HG03039 (cell line): Measurements from ENCODE around the gene EFCAB9.
"Not testable (repeated sequence)": the region's sequence is repeated elsewhere in the genome, so short reads cannot be mapped to it uniquely, and the experiment has no call there.

Experiments used
- ATAC-seq: cut with Tn5 transposase; IDR thresholded peaks from one replicate; pipeline ENCODE4 v1.9.1; 2021; ENCODE audit warnings: mild to moderate bottlenecking, moderate library complexity; ENCODE audit not compliant: unreplicated experiment

EFCAB9 gene

GRCh38 chr5:172193872-172194271 lies at the start of gene EFCAB9:
EFCAB9 (plus strand) TSS chr5:172194172; CDS start chr5:172194173, 1 bp downstream.
- no peak for ATAC-seq

GRCh38 chr5:172144291-172144815 lies 49.6 kb upstream of the EFCAB9 start:
- ATAC-seq = no peak

GRCh38 chr5:172144931-172145869 lies 48.8 kb upstream of the EFCAB9 start:
- ATAC-seq = no peak

GRCh38 chr5:172145870-172146747 lies 47.9 kb upstream of the EFCAB9 start:
- no peak for ATAC-seq

- no peak for ATAC-seq
These were observed 47.3 kb upstream of the EFCAB9 start for GRCh38 chr5:172146748-172147092.

DNA sequence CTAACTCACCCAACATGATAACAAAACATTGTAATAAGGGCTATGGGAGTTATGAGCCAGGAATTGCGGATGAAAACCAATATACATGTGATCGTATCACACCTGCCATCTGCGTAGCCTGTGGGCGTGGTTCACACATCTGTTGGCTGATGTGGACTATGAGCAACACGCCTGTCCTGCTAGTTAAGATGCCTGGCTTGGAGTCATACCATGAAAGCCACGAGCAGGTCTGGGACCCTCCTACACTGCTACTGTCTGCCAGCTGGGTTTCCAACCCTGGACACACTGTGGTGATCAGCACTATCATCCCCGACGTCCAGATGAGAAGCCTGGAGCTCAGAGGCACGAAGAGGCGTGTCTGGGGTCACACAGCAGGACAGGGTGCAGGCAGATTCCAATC lies 46.1 kb upstream of the EFCAB9 start:
- no peak for ATAC-seq

- ATAC-seq = no peak
These were observed 45.6 kb upstream of the EFCAB9 start for GRCh38 chr5:172148381-172148780.

DNA sequence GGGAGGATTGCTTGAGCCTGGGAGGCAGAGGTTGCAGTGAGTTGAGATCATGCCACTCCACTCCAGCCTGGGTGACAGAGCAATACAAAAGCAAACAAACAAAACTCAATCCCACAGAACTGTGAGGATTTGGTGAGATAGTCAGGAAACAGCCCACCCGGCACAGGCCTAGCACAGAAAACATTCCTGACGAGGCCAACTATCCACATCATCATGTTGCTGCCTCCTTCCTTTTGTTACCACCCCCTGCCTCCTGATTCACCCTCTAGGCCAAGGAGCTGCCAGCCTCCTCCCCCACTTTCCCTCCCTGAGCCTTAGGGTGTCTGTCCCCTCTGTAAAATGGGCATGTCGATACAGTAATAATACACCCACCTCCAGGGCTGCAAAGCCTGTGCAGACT lies 44.9 kb upstream of the EFCAB9 start:
- no peak for ATAC-seq

- ATAC-seq = not testable (repeated sequence)
These were observed 44.5 kb upstream of the EFCAB9 start for GRCh38 chr5:172149481-172149880.

DNA sequence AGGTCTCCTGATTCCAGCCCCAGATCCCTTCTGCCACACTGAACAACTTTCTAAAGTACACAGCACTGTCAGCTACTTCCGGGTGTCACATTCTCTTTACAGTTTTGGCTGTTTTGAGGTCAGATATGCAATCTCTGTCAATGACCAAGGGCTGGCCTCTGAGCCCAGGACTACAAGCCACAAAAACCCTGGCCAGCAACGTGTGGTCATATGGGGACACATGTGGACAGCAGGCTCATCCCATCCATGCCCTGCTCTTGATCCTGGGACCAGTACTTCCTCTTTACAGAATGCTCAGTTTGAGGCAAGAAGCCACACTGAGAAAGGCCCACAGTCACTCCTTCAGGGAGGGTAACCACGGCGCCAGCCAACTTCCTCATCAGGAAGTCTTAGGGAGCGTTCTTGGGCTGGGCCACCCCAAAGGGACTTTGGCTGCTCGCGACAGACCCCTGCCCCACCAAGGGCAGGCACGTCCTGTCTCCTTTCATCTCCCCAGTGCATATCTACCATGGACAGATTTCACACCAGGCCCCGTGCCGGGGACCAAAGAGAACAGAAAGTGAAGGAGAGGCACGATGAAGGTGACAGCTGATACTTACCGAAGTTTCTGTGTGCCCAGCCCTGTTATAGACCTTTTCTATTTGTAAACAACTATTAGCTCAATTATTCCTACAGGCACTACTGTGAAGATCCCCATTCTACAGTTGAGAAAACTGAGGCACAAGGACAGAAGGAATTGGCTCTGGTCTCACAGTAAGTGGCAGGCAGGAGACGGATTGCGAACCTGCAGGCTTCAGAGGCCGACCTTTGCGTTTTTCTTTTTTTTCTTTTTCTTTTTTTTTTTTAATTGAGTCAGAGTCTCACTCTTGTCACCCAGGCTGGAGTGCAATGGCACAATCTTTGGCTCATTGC lies 43.2 kb upstream of the EFCAB9 start:
- ATAC-seq = peak; percentile 54

- ATAC-seq = no peak
These were observed 42.2 kb upstream of the EFCAB9 start for GRCh38 chr5:172151661-172152210.

DNA sequence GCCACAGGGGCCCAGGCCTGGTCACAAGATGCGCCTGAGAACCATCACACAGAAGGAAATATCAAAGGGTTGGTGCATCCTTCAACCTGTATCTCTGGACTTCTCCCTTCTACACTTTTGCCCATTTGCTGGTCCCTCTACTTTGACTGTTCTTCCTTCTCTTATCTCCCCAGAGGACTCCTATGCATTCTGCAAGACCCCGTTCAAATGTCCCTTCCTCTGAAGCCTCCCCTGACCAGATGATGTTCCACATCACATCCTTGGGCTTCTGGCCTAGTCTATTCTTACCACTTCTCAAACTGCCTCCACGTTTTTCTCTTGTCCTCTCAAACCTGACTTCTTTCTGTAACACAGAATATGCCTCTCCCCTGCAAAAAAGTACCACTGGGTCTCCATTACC lies 40.3 kb upstream of the EFCAB9 start:
- no peak for ATAC-seq

GRCh38 chr5:172155101-172155500 lies 38.9 kb upstream of the EFCAB9 start:
- ATAC-seq = not testable (repeated sequence)

- ATAC-seq = no peak
These were observed 37.4 kb upstream of the EFCAB9 start for GRCh38 chr5:172156541-172156994.

GRCh38 chr5:172159016-172159415 lies 35.0 kb upstream of the EFCAB9 start:
- no peak for ATAC-seq

- ATAC-seq = no peak
These were observed 33.5 kb upstream of the EFCAB9 start for GRCh38 chr5:172160506-172160905.

- ATAC-seq = no peak
These were observed 31.5 kb upstream of the EFCAB9 start for GRCh38 chr5:172162323-172162986.

DNA sequence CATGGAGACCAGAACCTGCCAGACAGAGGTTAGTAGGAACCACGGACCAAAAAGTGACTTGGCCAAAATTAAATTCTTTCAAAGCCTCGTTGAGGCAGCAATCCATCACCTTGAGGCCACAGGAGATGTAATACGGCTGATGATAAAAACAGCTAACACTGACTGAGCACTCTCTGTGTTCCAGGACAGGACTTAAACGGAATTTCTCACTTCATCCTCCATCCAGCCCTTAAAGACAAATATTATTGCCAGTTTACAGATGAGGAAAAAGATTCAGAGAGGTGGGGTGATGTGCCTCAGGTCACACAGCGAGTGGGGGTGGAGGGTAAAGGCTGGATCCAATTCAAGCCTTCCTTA lies 31.0 kb upstream of the EFCAB9 start:
- no peak for ATAC-seq

DNA sequence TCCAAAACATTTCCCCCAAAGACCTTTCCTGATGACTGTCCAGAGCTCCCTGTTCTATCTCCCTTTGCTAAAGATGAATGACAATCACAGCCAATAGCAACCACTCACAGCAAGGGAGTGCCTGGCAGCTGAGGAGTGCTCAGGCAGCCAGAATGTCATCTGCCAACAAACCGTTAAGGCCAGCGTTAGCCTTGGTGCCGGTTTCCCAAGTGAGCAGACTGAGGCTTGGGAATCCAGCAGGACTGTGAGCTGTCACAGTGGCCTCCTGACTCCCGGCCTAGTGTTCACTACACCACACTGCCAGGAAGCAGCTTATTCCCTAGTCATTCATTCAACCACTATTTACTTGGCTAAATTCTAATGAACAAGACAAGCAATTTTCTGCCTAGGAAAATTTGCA lies 30.6 kb upstream of the EFCAB9 start:
- no peak for ATAC-seq

DNA sequence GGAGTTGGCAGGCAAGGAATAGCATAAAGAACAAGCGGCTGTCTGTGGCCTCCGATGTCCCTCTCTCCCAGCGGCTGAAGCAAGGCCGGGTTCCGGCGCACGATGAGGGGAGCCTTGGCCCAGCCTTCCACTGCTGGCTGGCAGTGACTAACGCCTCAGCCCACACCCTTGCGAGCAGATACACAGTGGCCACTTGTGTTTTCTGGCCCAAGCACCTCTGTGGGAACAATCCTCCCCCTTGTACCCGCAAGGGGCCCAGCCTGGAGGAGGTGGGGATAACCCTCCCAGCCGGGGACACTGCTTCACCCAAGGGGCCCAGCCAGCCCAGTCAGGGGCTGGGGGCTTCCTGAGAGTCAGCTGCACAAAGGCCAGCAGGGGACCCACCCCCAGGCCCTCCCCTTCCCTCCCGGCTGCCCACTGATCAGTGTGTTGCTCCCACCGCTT lies 29.2 kb upstream of the EFCAB9 start:
- ATAC-seq = no peak
